Panc1 (cell line): ENCODE results near the gene ETFBKMT. TPM values are rescaled to one million over a fixed set of nuclear protein-coding genes. Genes with fewer than 3 reads are reported as not detected.

Experiments
- ATAC-seq: fragments of 200-7000 bp; cut with Tn5 transposase; 2 replicates; pipeline ENCODE4 v1.9.1; 2020; ENCODE audit warnings: mild to moderate bottlenecking, moderate library complexity
- BruUV-seq: library from RNA; stranded (reverse); fragments of 400-500 nt; replicated peaks from 2 replicates; lab custom pipeline; 2021; lab: Mats Ljungman, UMichigan
- CTCF ChIA-PET: fragments of 300-600 bp; sonication (Branson Sonifier 250); formaldehyde crosslinking; loops from one replicate; lab custom pipeline; 2022; ENCODE audit warnings: antibody characterized with exemption; lab: Charles Lee
- POLR2A ChIA-PET: fragments of 300-600 bp; sonication (Branson Sonifier 250); formaldehyde crosslinking; loops from one replicate; lab custom pipeline; 2022; ENCODE audit warnings: antibody characterized with exemption; lab: Charles Lee
- DNase-seq: peaks from one replicate; pipeline ENCODE4 v3.0.0-alpha.2; 2010; ENCODE audit warnings: low read depth, low spot score
- H3K27ac ChIP-seq: 2 replicates; pipeline ENCODE4 v1.5.1; 2011; ENCODE audit warnings: mild to moderate bottlenecking, low read length, inconsistent platforms
- H3K27me3 ChIP-seq: fragments of 200-500 bp; sonication (Bioruptor generic); 2 replicates; pipeline ENCODE4 v1.6.0; 2014; ENCODE audit warnings: low read length, inconsistent platforms; ENCODE audit not compliant: control insufficient read depth, insufficient read depth
- H3K36me3 ChIP-seq: fragments of 200-500 bp; sonication (Bioruptor generic); 2 replicates; pipeline ENCODE4 v1.5.1; 2014; ENCODE audit warnings: inconsistent platforms, mild to moderate bottlenecking, low read length, moderate library complexity; ENCODE audit not compliant: control insufficient read depth, insufficient read depth
- H3K4me1 ChIP-seq: 2 replicates; pipeline ENCODE4 v1.5.1; 2011; ENCODE audit warnings: inconsistent platforms, mild to moderate bottlenecking, low read length, moderate library complexity; ENCODE audit not compliant: control insufficient read depth, insufficient read depth
- H3K4me3 ChIP-seq, 2 experiments: 2 replicates each; pipeline ENCODE4 v1.5.1; 2011 to 2012; ENCODE audit warnings: low read depth in 2 of 2, low read length in 2 of 2, mild to moderate bottlenecking in 2 of 2, inconsistent platforms in 1 of 2, moderate library complexity in 1 of 2
- H3K9me3 ChIP-seq: fragments of 200-500 bp; sonication (Bioruptor generic); 2 replicates; pipeline ENCODE4 v1.5.1; 2014; ENCODE audit warnings: low read depth, mild to moderate bottlenecking, inconsistent platforms, low read length, moderate library complexity; ENCODE audit not compliant: control insufficient read depth, insufficient read depth
- CTCF ChIP-seq: fragments of 450-650 bp; IDR thresholded peaks from 2 replicates; pipeline ENCODE4 v1.5.1; 2017; ENCODE audit warnings: mild to moderate bottlenecking
- POLR2AphosphoS5 ChIP-seq: IDR thresholded peaks from 2 replicates; pipeline ENCODE4 v1.6.1; 2012; ENCODE audit warnings: mild to moderate bottlenecking, low read depth, low read length, moderate library complexity
- REST ChIP-seq, 2 experiments: IDR thresholded peaks; 2 replicates each; pipeline ENCODE4 v1.6.1; 2011 to 2012; ENCODE audit warnings: low read depth in 2 of 2, control low read depth in 1 of 2, low read length in 1 of 2, mild to moderate bottlenecking in 1 of 2, moderate library complexity in 1 of 2; ENCODE audit not compliant: insufficient read depth in 1 of 2
- SIN3A ChIP-seq: IDR thresholded peaks from 2 replicates; pipeline ENCODE4 v1.6.1; 2012; ENCODE audit warnings: low read depth, mild to moderate bottlenecking, low read length, moderate library complexity, borderline replicate concordance; ENCODE audit not compliant: insufficient read depth
- TCF7L2 ChIP-seq: IDR thresholded peaks from 2 replicates; pipeline ENCODE4 v1.6.1; 2011; ENCODE audit warnings: mild to moderate bottlenecking, low read depth, low read length, inconsistent platforms
- in situ Hi-C: cut with HindIII; loops from 2 replicates; pipeline ENCODE4 v1.10.0; 2016; ENCODE audit warnings: low sequenced_read_pairs, low pct_unique_long_range_greater_than_20kb
- intact Hi-C: fragments of 100-400 bp; cut with micrococcal nuclease; formaldehyde crosslinking; loops from one replicate; pipeline ENCODE4 v1.10.0; 2022; ENCODE audit not compliant: unreplicated experiment
- total RNA-seq: library from RNA; stranded (reverse); gene quantifications from one replicate; pipeline ENCODE4 v1.2.1, GENCODE V29; 2021; ENCODE audit not compliant: unreplicated experiment

Gene ETFBKMT
- total RNA-seq, 1 experiment from 2014 or later: 1.5 TPM

GRCh38 chr12:31633464-31633863 lies 26.0 kb upstream of the ETFBKMT start:
- Histone ChIP-seq H3K36me3 (no peaks in the 10 kb centered on the region), H3K9me3 (no peaks in the 10 kb centered on the region), H3K27me3 (no peaks in the 10 kb centered on the region), H3K27ac (no peak overlapping the region), H3K4me3 (no peak overlapping the region), H3K4me1 (0 out of 2 replicates have a peak, but pooled peaks cover 4% of the 10 kb centered on the region)
- ChIA-PET CTCF (no interaction called here), POLR2A (interaction anchor here (0.7 kb wide), 1 partner anchor 700 kb away, joined by 3 read pairs; no protein-coding TSS in a partner anchor)
- intact Hi-C loops (no loop called here), in situ Hi-C loops (no loop called here)
- DNase-seq: no peak
- TF ChIP-seq CTCF (no peak), TCF7L2 (no peak), POLR2AphosphoS5 (no peak), REST (IDR thresholded peaks at IDR 0.05; ENCODE audit: insufficient read depth in 1 of 2, low read depth in 2 of 2, low read length in 1 of 2) (no peak), SIN3A (no peak)
- no TSS peak for BruUV-seq
- no peak for ATAC-seq

GRCh38 chr12:31634620-31635019 lies 24.9 kb upstream of the ETFBKMT start:
- intact Hi-C loops: no loop called here
- Histone ChIP-seq H3K27me3 (no peaks in the 10 kb centered on the region), H3K4me1 (0 out of 2 replicates have a peak, but pooled peaks cover 4% of the 10 kb centered on the region), H3K4me3 (no peak overlapping the region), H3K36me3 (no peaks in the 10 kb centered on the region), H3K27ac (no peak overlapping the region), H3K9me3 (no peaks in the 10 kb centered on the region)
- DNase-seq: no peak
- in situ Hi-C loops: no loop called here
- BruUV-seq: no TSS peak
- ATAC-seq: no peak
- ChIA-PET POLR2A (no interaction called here), CTCF (interaction anchor here (1.0 kb wide), 1 partner anchor 232 kb away, joined by 4 read pairs; no protein-coding TSS in a partner anchor)
- no peak for TF ChIP-seq REST (IDR thresholded peaks at IDR 0.05; ENCODE audit: insufficient read depth in 1 of 2, low read depth in 2 of 2, low read length in 1 of 2)
- no peak for TF ChIP-seq CTCF
- no peak for TF ChIP-seq TCF7L2
- TF ChIP-seq SIN3A: no peak
- no peak for TF ChIP-seq POLR2AphosphoS5
